Mesothelial cell of epicardium (in vitro differentiated cells): ENCODE data around the gene PPM1J. TPM values are rescaled to one million over a fixed set of nuclear protein-coding genes. Genes with fewer than 3 reads are reported as not detected.

ENCODE experiments used
- DNase-seq, 2 experiments: peaks; one replicate each; pipeline ENCODE4 v3.0.0; 2021; ENCODE audit warnings: low spot score in 2 of 2; ENCODE audit not compliant: unreplicated experiment in 2 of 2
- H3K27ac Mint-ChIP-seq: 2 replicates; pipeline ENCODE4 v1.8.0; 2021; ENCODE audit warnings: mixed read lengths
- H3K27me3 Mint-ChIP-seq: 2 replicates; pipeline ENCODE4 v1.8.0; 2021; ENCODE audit warnings: low read depth, mixed read lengths
- H3K36me3 Mint-ChIP-seq: 2 replicates; pipeline ENCODE4 v1.8.0; 2021; ENCODE audit warnings: mixed read lengths
- H3K4me1 Mint-ChIP-seq: 2 replicates; pipeline ENCODE4 v1.8.0; 2021; ENCODE audit warnings: mixed read lengths
- H3K4me3 Mint-ChIP-seq: 2 replicates; pipeline ENCODE4 v1.8.0; 2021; ENCODE audit warnings: mild to moderate bottlenecking, moderate library complexity, mixed read lengths
- H3K9me3 Mint-ChIP-seq: 2 replicates; pipeline ENCODE4 v1.8.0; 2021; ENCODE audit warnings: mixed read lengths
- total RNA-seq: library from RNA; stranded (reverse); gene quantifications from 3 replicates; pipeline ENCODE4 v1.2.1, GENCODE V29; 2021
- TF ChIP-seq, protein P1 (sequence below): fragments of 200-600 bp; sonication (generic); IDR thresholded peaks from one replicate; pipeline ENCODE4 v1.5.0; 2021; ENCODE audit warnings: antibody characterized with exemption; ENCODE audit not compliant: unreplicated experiment

The PPM1J gene
- total RNA-seq, 1 donor from 2014 or later = 4.3 TPM

DNA sequence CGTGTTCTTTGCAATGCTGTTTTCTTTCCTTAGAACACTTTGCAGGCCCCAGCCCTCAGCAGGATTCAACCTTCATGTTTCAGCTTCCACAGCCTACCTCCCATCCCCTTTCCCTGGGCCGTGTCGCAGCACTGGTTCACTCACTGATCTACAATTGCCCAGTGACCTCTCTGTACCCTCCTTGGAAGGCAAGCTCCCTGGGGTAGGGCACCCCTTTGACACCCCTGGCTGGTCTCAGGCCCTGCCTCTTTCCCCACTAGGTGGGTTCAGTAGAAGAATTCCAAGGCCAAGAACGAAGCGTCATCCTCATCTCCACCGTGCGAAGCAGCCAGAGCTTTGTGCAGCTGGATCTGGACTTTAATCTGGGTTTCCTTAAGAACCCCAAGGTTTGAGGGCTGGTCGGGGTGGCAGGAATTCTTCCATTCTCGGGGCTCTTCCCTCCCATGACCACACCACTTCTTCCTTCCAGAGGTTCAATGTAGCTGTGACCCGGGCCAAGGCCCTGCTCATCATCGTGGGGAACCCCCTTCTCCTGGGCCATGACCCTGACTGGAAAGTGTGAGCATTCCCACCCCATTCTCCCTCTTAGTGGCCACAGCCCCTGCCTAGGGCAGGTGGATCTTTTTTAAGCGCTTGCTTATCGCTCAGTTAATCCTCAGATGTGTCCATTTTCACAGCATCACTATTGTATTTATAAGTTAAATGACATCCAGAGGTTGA, 15.5 kb downstream of the PPM1J start:
- H3K4me3 Mint-ChIP-seq = no peak overlapping the region
- TF ChIP-seq, protein P1, sequence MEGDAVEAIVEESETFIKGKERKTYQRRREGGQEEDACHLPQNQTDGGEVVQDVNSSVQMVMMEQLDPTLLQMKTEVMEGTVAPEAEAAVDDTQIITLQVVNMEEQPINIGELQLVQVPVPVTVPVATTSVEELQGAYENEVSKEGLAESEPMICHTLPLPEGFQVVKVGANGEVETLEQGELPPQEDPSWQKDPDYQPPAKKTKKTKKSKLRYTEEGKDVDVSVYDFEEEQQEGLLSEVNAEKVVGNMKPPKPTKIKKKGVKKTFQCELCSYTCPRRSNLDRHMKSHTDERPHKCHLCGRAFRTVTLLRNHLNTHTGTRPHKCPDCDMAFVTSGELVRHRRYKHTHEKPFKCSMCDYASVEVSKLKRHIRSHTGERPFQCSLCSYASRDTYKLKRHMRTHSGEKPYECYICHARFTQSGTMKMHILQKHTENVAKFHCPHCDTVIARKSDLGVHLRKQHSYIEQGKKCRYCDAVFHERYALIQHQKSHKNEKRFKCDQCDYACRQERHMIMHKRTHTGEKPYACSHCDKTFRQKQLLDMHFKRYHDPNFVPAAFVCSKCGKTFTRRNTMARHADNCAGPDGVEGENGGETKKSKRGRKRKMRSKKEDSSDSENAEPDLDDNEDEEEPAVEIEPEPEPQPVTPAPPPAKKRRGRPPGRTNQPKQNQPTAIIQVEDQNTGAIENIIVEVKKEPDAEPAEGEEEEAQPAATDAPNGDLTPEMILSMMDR = no peak
- H3K36me3 Mint-ChIP-seq = peaks cover 29% of the 10 kb centered on the region
- H3K27ac Mint-ChIP-seq = peak overlapping the region; percentile 98
- H3K4me1 Mint-ChIP-seq = peaks cover 70% of the 10 kb centered on the region
- DNase-seq = no peak
- no peaks in the 10 kb centered on the region for H3K9me3 Mint-ChIP-seq
- H3K27me3 Mint-ChIP-seq = no peaks in the 10 kb centered on the region

DNA sequence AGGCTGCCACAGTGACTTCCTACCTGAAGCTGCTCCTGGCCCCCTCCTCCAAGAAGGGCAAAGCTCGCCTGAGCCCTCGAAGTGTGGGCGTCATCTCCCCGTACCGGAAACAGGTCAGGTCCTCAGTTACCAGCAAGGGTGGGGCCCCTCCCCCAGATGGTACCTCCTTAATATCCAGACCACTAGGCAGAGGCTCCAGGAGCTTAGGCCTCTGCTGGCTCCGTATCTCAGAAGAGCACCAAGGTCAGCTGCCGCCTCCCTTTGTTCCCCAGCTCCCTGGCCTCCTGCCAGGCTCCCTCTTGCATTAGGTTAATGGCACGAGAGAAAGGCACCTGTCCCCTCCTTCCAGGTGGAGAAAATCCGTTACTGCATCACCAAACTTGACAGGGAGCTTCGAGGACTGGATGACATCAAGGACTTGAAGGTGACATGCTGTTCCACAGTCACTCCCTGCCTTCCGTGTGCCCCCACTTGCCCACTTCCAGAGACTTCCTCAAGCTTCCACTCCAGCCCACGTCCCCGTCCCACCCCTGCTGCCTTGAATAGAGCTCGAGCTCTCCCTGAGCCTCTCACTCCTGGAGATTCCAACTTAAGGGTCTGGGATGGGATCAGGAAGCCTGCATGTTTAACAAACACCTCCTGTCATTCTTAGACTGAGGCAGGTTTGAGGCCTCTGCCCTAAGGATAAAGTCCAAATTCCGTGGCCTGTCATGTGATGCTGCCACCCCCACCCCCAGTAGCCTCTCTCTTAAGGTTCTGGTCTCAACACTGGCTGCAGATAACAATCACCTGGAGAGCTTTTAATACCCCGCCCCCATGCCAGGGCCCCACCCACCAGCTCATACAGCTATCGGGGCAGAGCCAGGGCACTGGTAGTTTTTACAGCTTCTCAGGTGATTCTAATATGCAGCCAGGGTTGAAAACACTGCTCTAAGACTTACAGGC, 16.5 kb downstream of the PPM1J start:
- TF ChIP-seq, protein P1 = no peak
- Mint-ChIP-seq H3K36me3 (peaks cover 29% of the 10 kb centered on the region), H3K4me3 (no peak overlapping the region), H3K4me1 (peaks cover 61% of the 10 kb centered on the region), H3K27ac (peak overlapping the region; percentile 98), H3K27me3 (no peaks in the 10 kb centered on the region), H3K9me3 (no peaks in the 10 kb centered on the region)
- DNase-seq = no peak

- Mint-ChIP-seq H3K4me1 (peaks cover 54% of the 10 kb centered on the region), H3K9me3 (no peaks in the 10 kb centered on the region), H3K27me3 (no peaks in the 10 kb centered on the region), H3K4me3 (no peak overlapping the region), H3K27ac (peak overlapping the region; percentile 34), H3K36me3 (peaks cover 33% of the 10 kb centered on the region)
- TF ChIP-seq, protein P1 = no peak
- DNase-seq = no peak
These were observed 17.3 kb downstream of the PPM1J start for GRCh38 chr1:112697781-112698201.

GRCh38 chr1:112696578-112697314, 18.4 kb downstream of the PPM1J start:
- Mint-ChIP-seq H3K27ac (no peak overlapping the region), H3K27me3 (no peaks in the 10 kb centered on the region), H3K4me3 (no peak overlapping the region), H3K9me3 (no peaks in the 10 kb centered on the region), H3K36me3 (peaks cover 33% of the 10 kb centered on the region), H3K4me1 (peaks cover 43% of the 10 kb centered on the region)
- no peak for DNase-seq
- TF ChIP-seq, protein P1 = no peak

GRCh38 chr1:112695276-112695675, 19.9 kb downstream of the PPM1J start:
- no peaks in the 10 kb centered on the region for H3K9me3 Mint-ChIP-seq
- H3K36me3 Mint-ChIP-seq = peaks cover 33% of the 10 kb centered on the region
- TF ChIP-seq, protein P1 = no peak
- H3K4me1 Mint-ChIP-seq = peaks cover 29% of the 10 kb centered on the region
- no peak overlapping the region for H3K4me3 Mint-ChIP-seq
- H3K27me3 Mint-ChIP-seq = no peaks in the 10 kb centered on the region
- no peak overlapping the region for H3K27ac Mint-ChIP-seq
- DNase-seq = no peak
